OCI-M2 (cell line): ENCODE measurements around the gene MAPT.
"Not testable (repeated sequence)": the region's sequence is repeated elsewhere in the genome, so short reads cannot be mapped to it uniquely, and the experiment has no call there.

ENCODE experiments used
- DNase-seq: peaks from one replicate; lab custom pipeline; 2025; ENCODE audit not compliant: unreplicated experiment; lab: John Stamatoyannopoulos, UW

The MAPT gene

DNA sequence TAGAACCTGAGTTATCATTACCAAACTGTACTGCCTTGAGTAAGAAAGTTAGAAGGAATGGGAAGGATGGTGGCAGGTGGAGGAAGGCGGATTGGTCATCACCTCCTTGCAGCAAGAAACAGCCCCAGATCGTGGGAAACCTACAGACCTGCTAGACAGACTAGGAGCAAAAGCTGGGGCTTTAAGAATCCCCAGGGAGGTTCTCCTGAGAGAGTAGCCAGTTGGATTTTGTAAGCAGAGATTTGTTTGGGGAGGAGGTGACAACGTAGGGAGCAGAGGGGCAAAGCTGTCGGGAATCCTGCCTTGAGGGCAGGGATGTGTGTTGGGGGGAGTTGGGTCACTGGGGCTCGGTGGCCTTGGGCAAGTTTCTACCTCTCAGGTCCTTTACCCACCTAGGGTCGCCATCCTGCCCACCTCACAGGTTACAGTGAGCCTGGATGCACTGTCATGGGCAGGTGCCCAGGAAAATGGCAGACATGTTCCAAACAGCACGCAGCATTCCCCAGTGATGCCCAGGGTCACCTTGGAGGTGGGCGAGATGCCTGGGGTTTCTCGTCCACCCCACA, 55.5 kb downstream of the MAPT start:
- DNase-seq, result no peak

GRCh38 chr17:45950888-45951287, 56.5 kb downstream of the MAPT start:
- DNase-seq, result no peak

- no peak for DNase-seq
Observed at GRCh38 chr17:45951403-45951802, 57.0 kb downstream of the MAPT start.

- peak; percentile 18 for DNase-seq
Observed at GRCh38 chr17:45951941-45952340, 57.6 kb downstream of the MAPT start.

DNA sequence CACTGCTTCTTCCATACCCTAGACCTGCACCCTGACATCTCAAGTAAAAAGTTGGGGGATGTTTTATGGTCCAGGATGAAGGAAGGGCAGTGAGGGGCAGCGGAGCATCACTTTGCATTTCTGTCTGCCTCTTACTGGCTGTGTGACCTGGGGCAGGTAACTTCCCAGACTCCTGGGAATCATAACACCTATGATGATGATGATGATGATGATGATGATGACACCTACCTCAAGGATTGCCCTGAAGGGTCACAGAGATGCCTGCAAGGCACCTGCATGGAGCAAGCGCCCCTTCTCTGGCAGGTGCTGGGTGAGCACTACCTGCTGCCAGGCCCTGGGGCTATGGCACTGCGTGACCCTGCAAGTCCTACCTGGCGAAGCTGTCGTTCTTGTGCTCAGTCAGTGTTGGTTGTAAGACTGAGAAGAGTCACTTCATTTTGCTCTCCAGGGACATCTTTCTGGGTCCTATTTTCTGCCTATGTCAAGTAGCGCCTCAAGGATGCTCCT, 58.5 kb downstream of the MAPT start:
- DNase-seq, result no peak

DNA sequence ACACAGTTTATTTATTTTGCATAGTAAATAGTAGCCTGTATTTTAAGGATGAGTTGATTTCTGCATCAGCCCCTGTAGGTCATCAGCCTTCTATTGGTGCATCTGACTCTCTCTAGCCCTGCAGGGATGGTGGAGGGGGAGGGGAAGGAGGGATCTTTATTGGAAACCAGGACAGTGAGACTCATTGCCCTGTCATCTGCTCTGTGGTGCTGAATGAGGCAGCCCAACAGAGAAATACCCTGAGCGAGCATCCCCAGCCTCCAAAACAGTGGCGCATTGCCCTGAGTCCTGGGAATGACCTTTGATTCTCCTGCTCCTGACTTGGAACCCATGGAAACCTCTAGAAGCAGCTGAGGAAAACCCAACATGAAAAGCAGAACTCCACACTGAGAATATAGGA, 59.2 kb downstream of the MAPT start:
- DNase-seq, result no peak

DNA sequence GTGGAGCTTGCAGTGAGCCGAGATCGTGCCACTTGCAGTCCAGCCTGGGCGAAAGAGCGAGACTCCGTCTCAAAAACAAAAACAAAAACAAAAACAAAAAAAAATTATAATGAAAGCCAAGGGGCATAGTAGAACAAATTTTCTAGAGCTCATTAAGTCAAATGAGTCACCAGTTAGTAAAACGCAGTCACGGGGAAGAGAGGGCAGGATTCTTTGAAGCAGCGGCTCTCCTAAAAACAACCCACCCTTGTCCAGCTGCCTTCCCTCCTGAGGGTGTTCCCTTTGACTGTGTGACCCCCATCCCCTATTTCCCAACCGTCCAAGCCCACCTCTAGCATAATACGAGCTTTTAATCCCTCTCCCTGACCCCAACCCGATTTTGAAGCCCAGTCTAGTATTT, 60.6 kb downstream of the MAPT start:
- no peak for DNase-seq

DNA sequence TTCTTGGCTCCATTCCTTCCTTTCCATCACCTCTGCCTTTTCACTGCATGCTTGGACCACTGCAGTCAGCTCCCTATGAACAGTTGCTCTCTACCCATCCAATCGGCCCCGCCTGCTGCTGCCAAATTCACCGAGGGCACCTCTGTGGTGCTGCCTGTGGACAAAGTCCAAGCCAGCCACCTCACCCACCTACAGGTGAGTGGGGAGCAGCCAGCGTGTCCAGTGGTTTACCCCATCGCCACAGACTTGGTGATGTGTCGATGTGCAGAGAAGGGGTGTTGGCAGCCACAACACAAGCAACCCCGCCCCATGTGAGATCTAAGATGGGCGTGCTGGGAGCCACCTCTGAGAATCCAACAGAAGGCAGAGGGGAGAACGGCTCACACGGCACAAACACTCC, 61.0 kb downstream of the MAPT start:
- DNase-seq, result no peak

DNA sequence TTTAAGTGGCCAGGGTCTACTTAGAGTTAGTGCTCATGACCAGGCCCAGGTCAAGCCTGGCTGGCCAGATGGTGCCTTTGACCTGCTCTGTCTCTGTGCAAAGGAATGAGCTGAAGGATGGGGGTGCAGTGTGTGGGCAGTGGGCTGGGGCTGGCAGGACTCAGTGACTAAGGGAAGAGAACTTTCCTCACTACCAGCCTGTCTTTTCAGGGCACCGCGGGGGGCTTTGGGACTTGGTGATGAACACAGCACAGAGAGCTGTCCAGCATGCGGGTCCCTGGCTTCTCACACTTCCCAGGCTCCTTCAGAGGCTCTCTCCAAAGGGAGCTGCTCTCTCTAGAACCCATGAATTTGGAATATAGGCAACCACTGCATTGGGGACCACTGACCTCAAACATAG, 61.7 kb downstream of the MAPT start:
- no peak for DNase-seq

DNA sequence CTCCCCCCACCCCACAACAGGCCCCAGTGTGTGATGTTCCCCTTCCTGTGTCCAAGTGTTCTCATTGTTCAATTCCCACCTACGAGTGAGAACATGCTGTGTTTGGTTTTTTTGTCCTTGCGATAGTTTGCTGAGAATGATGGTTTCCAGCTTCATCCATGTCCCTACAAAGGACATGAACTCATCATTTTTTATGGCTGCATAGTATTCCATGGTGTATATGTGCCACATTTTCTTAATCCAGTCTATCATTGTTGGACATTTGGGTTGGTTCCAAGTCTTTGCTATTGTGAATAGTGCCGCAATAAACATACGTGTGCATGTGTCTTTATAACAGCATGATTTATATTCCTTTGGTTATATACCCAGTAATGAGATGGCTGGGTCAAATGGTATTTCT, 62.4 kb downstream of the MAPT start:
- DNase-seq, result not testable (repeated sequence)

DNA sequence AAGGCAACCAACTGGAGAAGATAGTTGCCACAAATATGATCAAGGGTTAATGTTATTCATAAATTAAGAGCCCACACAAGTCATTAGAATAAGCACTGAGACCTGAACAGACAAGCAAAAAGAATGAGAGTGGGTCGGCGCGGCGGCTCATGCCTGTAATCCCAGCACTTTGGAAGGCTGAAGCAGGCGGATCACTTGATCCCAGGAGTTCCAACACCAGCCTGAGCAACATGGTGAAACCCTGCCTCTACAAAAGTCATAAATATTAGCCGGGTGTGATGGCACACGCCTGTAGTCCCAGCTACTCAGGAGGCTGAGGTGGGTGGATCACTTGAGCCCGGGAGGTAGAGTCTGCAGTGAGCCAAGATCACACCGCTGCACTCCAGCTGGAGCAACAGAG, 64.0 kb downstream of the MAPT start:
- no peak for DNase-seq

GRCh38 chr17:45958994-45959665, 64.8 kb downstream of the MAPT start:
- DNase-seq, result no peak

DNA sequence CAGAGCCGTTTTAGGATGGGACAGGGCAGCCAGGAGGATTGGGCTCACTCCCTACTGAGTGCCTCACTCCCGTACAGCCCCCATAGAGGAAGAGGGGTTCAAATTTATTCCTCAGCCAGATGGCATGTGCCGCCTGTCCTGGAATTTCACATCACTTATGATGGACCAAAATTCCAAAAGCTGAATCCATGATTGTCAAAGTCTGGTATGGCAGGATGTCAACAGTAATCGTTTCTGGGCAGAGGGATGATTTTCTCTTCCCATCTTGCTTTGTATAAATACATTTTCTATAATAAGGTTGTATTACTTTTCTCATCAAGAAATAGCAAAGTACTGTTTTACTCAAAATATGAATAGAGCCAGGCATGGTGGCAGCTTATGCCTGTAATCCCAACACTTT, 66.0 kb downstream of the MAPT start:
- no peak for DNase-seq

- no peak for DNase-seq
Observed at GRCh38 chr17:45961206-45961605, 66.9 kb downstream of the MAPT start.

DNA sequence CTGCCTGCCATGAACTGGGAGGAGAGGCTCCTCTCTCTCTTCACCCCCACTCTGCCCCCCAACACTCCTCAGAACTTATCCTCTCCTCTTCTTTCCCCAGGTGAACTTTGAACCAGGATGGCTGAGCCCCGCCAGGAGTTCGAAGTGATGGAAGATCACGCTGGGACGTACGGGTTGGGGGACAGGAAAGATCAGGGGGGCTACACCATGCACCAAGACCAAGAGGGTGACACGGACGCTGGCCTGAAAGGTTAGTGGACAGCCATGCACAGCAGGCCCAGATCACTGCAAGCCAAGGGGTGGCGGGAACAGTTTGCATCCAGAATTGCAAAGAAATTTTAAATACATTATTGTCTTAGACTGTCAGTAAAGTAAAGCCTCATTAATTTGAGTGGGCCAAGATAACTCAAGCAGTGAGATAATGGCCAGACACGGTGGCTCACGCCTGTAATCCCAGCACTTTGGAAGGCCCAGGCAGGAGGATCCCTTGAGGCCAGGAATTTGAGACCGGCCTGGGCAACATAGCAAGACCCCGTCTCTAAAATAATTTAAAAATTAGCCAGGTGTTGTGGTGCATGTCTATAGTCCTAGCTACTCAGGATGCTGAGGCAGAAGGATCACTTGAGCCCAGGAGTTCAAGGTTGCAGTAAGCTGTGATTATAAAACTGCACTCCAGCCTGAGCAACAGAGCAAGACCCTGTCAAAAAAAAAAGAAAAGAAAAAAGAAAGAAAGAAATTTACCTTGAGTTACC, 68.0 kb downstream of the MAPT start:
- DNase-seq, result no peak

GRCh38 chr17:45963283-45963682, 68.9 kb downstream of the MAPT start:
- DNase-seq, result no peak

DNA sequence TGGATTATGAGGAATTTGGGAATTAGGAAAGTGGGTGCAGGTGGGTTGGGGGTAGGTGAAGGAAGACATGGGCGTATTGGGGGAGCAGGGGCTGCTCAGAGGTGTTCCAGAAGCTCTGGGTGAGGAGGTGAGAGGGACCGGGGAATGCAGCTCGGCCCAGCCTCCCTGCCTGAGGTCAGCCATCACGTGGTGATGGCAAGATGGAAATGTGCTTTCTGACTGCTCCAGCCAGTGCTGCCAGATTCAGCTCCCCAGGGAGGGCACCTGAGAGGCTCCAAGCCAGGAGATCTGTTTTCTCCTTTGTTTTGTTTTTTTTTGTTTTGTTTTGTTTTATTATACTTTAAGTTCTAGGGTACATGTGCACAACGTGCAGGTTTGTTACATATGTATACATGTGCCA, 69.5 kb downstream of the MAPT start:
- DNase-seq, result no peak

GRCh38 chr17:45964634-45965033, 70.3 kb downstream of the MAPT start:
- no peak for DNase-seq

- DNase-seq, result no peak
Observed at GRCh38 chr17:45965812-45966211, 71.5 kb downstream of the MAPT start.

DNA sequence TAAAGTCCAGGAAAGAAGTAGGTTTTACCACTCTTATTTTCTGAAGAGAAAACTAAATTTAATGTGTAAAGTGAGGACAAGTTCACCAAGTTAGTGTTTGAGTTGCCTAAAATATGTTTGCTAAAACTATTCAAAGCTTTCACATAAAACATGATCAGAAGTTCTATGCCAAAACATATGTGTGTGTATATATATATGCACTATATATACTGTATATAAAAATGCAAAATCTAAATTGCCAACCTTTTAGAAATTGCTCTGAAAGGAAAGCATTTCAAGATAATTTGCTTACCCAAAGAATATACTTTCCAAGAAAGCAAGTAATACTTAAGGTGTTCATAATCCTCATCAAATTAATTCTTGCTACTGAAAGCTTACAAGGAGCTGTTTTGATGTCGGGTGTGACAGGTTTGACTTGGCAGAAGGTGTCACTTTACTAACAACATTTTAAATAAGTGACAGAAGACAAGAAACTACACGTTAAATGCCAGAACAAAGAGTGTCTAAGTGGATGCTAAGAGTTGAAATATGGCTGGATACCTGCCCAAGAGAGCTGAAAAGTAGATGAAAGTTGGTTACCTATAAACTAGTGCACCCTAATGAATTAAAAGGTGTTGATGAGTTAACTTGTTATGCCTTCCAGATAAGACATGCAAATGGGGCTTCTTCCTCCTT, 72.4 kb downstream of the MAPT start:
- DNase-seq, result no peak

DNA sequence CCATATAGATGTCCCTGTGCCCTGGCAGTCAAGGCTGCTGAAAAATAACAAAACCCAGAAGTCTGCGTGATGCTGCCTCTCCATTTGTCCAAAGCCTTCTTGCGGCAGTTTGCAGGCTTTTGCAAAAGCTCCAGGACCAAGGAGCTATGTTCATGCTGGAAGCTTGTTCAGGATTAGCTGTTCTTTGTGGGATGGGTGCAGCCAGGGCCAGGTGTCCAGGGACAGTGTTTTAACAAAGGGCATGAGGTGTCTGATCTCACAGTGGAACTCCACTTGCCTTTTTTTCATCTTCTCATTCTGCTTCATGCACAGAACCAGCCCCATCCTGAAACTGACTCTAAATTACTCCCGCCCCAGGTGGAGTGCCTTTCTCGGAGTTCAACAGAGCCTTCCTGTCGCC, 73.0 kb downstream of the MAPT start:
- DNase-seq, result no peak

DNA sequence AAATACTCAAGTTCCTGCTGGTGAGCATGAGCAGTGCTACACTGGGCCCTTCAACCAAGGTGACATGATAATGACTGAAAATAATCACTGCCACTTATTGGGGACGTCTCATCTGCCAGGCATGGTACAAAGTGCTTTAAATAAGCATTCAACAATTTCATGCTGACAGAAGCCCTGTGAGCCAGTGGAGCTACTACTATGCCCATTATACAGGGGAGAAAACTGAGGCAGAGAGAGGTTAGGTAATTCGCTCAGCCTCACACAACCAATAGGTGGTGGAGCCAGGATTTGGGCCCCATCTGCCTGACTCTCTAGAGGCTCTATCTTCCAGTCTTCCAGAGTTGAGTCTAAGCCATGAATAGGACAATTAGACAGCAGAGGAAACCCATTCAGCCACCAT, 74.4 kb downstream of the MAPT start:
- no peak for DNase-seq
